Astrocyte of the cerebellum (primary cell): ENCODE measurements around the gene LGALS7.

Source experiments
- DNase-seq: peaks from one replicate; pipeline ENCODE4 v3.0.0-alpha.2; 2011; ENCODE audit warnings: low read depth
- H3K4me3 ChIP-seq: 2 replicates; pipeline ENCODE4 v1.5.1; 2011; ENCODE audit warnings: mild to moderate bottlenecking, low read depth, low read length, moderate library complexity
- in situ Hi-C: cut with HindIII; loops from 2 replicates; pipeline ENCODE4 v1.10.0; 2017; ENCODE audit warnings: low sequenced_read_pairs
- TF ChIP-seq, protein P1 (sequence below): IDR thresholded peaks from 2 replicates; pipeline ENCODE4 v1.5.1; 2012; ENCODE audit warnings: low read length, low read depth, moderate library complexity, mild to moderate bottlenecking; ENCODE audit errors: missing control alignments

LGALS7 gene

DNA sequence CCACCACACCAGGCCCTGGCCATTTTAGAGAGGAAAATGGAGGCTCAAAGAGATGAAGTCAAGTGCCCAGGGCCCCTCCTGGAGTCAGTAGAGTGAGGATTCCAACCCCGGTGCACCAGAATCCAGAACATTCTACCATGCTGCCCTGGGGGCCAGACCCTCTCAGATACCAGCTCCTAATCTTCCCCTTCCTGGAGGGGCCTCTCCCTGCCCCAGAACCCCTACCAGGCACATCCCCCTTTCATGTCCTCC, 40.1 kb downstream of the LGALS7 start:
- TF ChIP-seq, protein P1, sequence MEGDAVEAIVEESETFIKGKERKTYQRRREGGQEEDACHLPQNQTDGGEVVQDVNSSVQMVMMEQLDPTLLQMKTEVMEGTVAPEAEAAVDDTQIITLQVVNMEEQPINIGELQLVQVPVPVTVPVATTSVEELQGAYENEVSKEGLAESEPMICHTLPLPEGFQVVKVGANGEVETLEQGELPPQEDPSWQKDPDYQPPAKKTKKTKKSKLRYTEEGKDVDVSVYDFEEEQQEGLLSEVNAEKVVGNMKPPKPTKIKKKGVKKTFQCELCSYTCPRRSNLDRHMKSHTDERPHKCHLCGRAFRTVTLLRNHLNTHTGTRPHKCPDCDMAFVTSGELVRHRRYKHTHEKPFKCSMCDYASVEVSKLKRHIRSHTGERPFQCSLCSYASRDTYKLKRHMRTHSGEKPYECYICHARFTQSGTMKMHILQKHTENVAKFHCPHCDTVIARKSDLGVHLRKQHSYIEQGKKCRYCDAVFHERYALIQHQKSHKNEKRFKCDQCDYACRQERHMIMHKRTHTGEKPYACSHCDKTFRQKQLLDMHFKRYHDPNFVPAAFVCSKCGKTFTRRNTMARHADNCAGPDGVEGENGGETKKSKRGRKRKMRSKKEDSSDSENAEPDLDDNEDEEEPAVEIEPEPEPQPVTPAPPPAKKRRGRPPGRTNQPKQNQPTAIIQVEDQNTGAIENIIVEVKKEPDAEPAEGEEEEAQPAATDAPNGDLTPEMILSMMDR: no peak
- H3K4me3 ChIP-seq: no peak overlapping the region
- in situ Hi-C loops: no loop called here

DNA sequence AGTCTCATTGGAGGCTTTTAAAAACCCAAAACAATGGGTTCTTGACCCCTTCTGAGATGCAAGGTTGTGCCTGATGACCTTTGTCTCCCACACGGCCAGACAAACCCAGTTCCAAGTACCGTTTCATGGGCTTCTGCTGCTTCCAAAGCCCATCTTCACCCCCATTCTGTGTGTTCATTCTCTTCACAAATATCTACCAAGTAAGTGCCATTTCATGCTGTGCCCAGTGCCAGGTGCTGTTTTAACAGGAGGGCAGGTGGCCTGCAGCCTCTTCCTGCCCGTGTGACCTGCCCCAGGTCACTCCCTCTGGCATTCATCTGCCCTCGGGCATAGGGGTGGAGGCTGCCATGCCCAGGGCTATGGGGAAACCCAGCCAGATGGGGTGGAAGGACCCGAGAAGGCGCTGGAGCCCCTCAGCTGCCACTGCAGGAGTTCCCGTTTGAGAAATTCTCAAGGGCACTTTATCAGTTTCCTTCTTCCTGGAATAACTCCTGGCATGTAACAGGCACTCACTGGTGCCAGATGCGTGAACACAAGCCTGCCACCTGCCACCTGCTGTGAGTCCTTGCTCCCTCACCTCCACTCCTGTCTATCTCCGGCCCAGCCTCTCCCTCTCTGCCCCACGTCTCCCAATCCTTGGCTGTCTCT, 41.5 kb downstream of the LGALS7 start:
- TF ChIP-seq, protein P1: no peak
- DNase-seq: no peak
- in situ Hi-C loops: no loop called here
- H3K4me3 ChIP-seq: no peak overlapping the region

More for the DNA sequence above, 40.1 kb downstream of the LGALS7 start:
- no peak for DNase-seq

DNA sequence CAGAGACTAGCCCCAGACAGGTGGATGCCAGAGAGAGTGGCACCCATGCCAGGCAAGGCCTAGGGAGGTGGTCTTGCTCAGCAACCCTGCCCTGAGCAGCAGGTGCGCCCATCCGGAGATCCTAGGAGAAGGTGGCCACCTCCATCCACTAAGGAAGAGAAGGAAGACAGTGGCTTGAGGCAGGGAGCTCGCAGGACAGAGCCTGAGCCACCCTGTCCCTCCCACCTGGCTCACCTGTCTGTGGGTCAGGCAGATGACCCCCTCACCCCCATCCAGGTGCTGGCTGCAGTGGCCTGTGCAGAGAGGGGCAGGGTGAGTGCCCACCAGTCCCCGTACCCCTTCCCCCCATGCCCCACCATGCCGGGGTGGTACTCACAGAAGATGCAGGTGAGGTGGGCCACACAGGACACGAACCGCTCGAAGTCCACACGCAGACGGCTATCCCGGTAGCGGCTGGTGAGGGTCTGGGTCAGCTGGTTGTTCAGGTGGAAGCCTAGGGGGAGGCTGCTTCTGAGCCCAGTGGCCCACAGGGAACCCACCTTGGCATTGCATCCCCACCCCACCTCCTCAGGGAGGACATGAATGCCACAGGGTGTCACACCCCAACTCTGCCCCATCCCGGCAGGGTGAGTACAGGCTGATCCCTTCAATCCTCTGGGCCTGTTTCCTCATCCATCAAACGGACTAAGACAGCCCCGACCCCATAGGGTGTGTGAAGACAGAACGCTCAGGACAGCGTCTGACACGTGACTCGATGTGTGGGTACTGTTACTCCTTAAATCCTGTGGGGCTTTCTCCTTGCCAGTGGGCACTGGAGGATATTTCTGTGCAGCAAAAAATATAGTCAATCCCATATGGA, 42.4 kb downstream of the LGALS7 start:
- TF ChIP-seq, protein P1: no peak
- in situ Hi-C loops: no loop called here
- no peak for DNase-seq
- no peak overlapping the region for H3K4me3 ChIP-seq

DNA sequence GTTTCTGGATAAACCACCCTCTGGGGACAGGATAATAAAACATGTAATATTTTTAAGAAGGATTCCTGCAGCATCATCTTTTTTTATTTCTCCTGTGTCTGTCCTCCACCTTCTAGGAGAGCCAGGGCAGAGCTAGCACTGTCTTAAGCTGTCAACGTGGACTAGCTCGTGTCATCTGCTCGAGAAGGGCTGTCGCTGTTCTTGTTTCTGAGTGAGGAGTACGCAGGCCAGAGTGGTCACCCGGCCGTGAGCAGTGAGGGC, 42.9 kb downstream of the LGALS7 start:
- TF ChIP-seq, protein P1: no peak
- H3K4me3 ChIP-seq: no peak overlapping the region
- DNase-seq: no peak
- in situ Hi-C loops: no loop called here

DNA sequence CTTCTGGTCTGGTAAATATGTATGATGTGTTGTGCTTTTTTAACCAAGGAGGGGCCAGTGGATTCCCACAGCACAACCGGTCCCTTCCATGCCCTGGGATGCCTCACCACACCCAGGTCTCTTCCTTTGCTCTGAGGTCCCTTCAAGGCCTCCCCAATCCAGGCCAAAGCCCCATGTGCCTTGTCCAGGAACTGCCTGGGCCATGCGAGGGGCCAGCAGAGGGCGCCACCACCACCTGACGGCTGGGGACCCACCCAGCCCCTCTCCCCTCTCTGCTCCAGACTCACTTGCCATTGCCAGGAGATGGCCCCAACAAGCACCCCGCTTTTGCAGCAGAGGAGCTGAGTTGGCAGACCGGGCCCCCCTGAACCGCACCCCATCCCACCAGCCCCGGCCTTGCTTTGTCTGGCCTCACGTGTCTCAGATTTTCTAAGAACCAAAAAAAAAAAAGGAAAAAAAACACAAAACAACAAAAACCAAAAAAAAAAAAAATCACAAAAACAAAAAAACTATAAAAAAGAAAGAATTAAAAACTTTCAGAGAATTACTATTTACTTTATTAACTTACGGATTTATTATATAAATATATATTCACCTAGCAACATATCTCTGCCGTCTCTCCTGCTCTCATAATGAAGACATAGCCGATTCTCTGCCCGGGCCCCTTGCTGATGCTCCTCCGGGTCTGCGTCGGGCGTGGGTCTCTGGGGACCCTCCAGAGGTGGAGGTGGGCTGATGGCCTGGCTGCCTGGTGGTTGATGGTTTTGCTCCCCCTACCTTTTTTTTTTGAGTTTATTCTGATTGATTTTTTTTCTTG, 43.5 kb downstream of the LGALS7 start:
- TF ChIP-seq, protein P1: peak; percentile 84
- in situ Hi-C loops: no loop called here
- no peak for DNase-seq
- no peak overlapping the region for H3K4me3 ChIP-seq

DNA sequence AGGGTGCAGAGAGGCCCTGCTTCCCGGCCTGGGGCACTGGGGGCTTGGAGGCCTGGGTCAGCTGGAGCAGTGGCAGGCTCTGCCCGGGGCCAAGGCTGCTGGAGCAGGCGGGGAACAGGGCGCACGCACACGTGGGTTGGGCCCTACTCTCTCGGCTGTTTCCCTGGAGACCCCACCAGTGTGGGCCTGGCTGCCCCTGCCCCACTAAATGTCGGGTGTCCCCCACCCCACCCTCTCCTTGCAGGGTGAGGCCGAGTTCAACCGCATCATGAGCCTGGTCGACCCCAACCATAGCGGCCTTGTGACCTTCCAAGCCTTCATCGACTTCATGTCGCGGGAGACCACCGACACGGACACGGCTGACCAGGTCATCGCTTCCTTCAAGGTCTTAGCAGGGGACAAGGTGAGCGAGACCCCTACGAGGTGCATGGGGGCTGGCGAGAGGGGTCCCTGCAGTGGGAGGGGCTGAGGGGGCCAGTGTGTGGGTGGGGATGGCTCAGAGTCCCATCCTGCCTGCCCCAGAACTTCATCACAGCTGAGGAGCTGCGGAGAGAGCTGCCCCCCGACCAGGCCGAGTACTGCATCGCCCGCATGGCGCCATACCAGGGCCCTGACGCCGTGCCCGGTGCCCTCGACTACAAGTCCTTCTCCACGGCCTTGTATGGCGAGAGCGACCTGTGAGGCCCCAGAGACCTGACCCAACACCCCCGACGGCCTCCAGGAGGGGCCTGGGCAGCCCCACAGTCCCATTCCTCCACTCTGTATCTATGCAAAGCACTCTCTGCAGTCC, 44.4 kb downstream of the LGALS7 start:
- H3K4me3 ChIP-seq: no peak overlapping the region
- TF ChIP-seq, protein P1: no peak
- no peak for DNase-seq
- in situ Hi-C loops: no loop called here
